SK-N-MC (cell line): ENCODE measurements around the gene ELAC2.

Source experiments
- EZH2 ChIP-seq: fragments of 200-600 bp; sonication (generic); IDR thresholded peaks from one replicate; pipeline ENCODE4 v1.6.1; 2017; ENCODE audit warnings: antibody characterized with exemption
- FOXP2 ChIP-seq: optimal IDR thresholded peaks from 2 replicates; pipeline ENCODE3; 2011; ENCODE audit warnings: mild to moderate bottlenecking, moderate library complexity; ENCODE audit not compliant: insufficient read depth; ENCODE audit errors: extremely low read length, control extremely low read depth
- POLR2AphosphoS5 ChIP-seq: IDR thresholded peaks from 2 replicates; pipeline ENCODE4 v1.6.1; 2012; ENCODE audit warnings: mild to moderate bottlenecking, low read depth, low read length, borderline replicate concordance

- TF ChIP-seq EZH2 (no peak), POLR2AphosphoS5 (no peak), FOXP2 (no peak)
Measured at GRCh38 chr17:13051915-13052314, 34.1 kb upstream of the ELAC2 start.
